GM23338 (cell line): ENCODE data around the gene ZNF821. TPM values are rescaled to one million over a fixed set of nuclear protein-coding genes. Genes with fewer than 3 reads are reported as not detected.
A peak's percentile ranks its signal among the peaks of the same experiment; 100 is the strongest.
"Not testable (repeated sequence)": the region's sequence is repeated elsewhere in the genome, so short reads cannot be mapped to it uniquely, and the experiment has no call there.

ENCODE experiments used
- ATAC-seq: fragments of 200-7000 bp; cut with Tn5 transposase; 3 replicates; pipeline ENCODE4 v1.9.1; 2020
- DNase-seq: peaks from one replicate; pipeline ENCODE4 v3.0.0-alpha.2; 2015; ENCODE audit warnings: low spot score
- H2AFZ ChIP-seq: fragments of 200-600 bp; sonication (generic); 2 replicates; pipeline ENCODE4 v1.8.0; 2016; ENCODE audit warnings: antibody characterized with exemption, mild to moderate bottlenecking, moderate library complexity
- H3F3A ChIP-seq: fragments of 200-600 bp; sonication (generic); replicated peaks from 2 replicates; pipeline ENCODE4 v1.8.0; 2017; ENCODE audit warnings: antibody characterized with exemption, mixed run types, low read depth
- H3K27ac ChIP-seq: fragments of 200-600 bp; sonication (generic); 2 replicates; pipeline ENCODE4 v1.6.1; 2016; ENCODE audit warnings: low read depth
- H3K27me3 ChIP-seq: fragments of 200-600 bp; sonication (generic); 2 replicates; pipeline ENCODE4 v1.8.0; 2016; ENCODE audit warnings: mild to moderate bottlenecking, mixed run types, moderate library complexity; ENCODE audit not compliant: insufficient read depth
- H3K36me3 ChIP-seq: fragments of 200-600 bp; sonication (generic); 2 replicates; pipeline ENCODE4 v1.8.0; 2016; ENCODE audit warnings: mild to moderate bottlenecking; ENCODE audit not compliant: insufficient read depth
- H3K4me1 ChIP-seq: fragments of 200-600 bp; sonication (generic); 2 replicates; pipeline ENCODE4 v1.8.0; 2016; ENCODE audit warnings: mild to moderate bottlenecking, moderate library complexity; ENCODE audit not compliant: insufficient read depth
- H3K4me2 ChIP-seq: fragments of 200-600 bp; sonication (generic); 2 replicates; pipeline ENCODE4 v1.7.1; 2017; ENCODE audit warnings: mixed run types
- H3K4me3 ChIP-seq: fragments of 200-600 bp; sonication (generic); 2 replicates; pipeline ENCODE4 v1.6.1; 2016; ENCODE audit warnings: mixed run types
- H3K79me2 ChIP-seq: fragments of 200-600 bp; sonication (generic); replicated peaks from 2 replicates; pipeline ENCODE4 v1.8.0; 2017; ENCODE audit warnings: mild to moderate bottlenecking; ENCODE audit not compliant: insufficient read depth
- H3K9me2 ChIP-seq: fragments of 200-600 bp; sonication (generic); 2 replicates; pipeline ENCODE4 v1.8.0; 2017; ENCODE audit not compliant: insufficient read depth
- H4K20me1 ChIP-seq: fragments of 200-600 bp; sonication (generic); replicated peaks from 2 replicates; pipeline ENCODE4 v1.8.0; 2017; ENCODE audit warnings: mild to moderate bottlenecking; ENCODE audit not compliant: insufficient read depth
- H3K27ac Mint-ChIP-seq: 2 replicates; pipeline ENCODE4 v1.8.0; 2020; ENCODE audit warnings: inconsistent platforms, mild to moderate bottlenecking, moderate library complexity, mixed read lengths
- H3K27me3 Mint-ChIP-seq: 3 replicates; pipeline ENCODE4 v1.8.0; 2022; ENCODE audit warnings: low read depth, mild to moderate bottlenecking, moderate library complexity, mixed read lengths, inconsistent platforms; ENCODE audit not compliant: insufficient read depth, poor library complexity
- H3K36me3 Mint-ChIP-seq: 3 replicates; pipeline ENCODE4 v1.8.0; 2021; ENCODE audit warnings: low read depth, mild to moderate bottlenecking, inconsistent platforms, moderate library complexity, mixed read lengths
- H3K4me1 Mint-ChIP-seq: 3 replicates; pipeline ENCODE4 v1.8.0; 2020; ENCODE audit warnings: mild to moderate bottlenecking, inconsistent platforms, mixed read lengths
- H3K4me3 Mint-ChIP-seq: 3 replicates; pipeline ENCODE4 v1.8.0; 2021; ENCODE audit warnings: moderate library complexity, mild to moderate bottlenecking, inconsistent platforms, mixed read lengths
- H3K9me3 Mint-ChIP-seq: 3 replicates; pipeline ENCODE4 v1.8.0; 2020; ENCODE audit warnings: moderate library complexity, mild to moderate bottlenecking, inconsistent platforms, mixed read lengths
- CREB1 ChIP-seq: fragments of 250-450 bp; sonication (Bioruptor Pico); IDR thresholded peaks from 2 replicates; pipeline ENCODE4 v1.5.0; 2020; ENCODE audit warnings: low read depth, mild to moderate bottlenecking, moderate library complexity
- EZH2 ChIP-seq: fragments of 200-600 bp; sonication (generic); IDR thresholded peaks from one replicate; pipeline ENCODE4 v1.8.0; 2017; ENCODE audit warnings: antibody characterized with exemption, mild to moderate bottlenecking, low read depth; ENCODE audit not compliant: unreplicated experiment
- NANOG ChIP-seq: IDR thresholded peaks from 2 replicates; pipeline ENCODE4 v1.6.1; 2016; ENCODE audit warnings: antibody characterized with exemption, borderline replicate concordance
- POLR2AphosphoS5 ChIP-seq: IDR thresholded peaks from 2 replicates; pipeline ENCODE4 v1.6.1; 2016; ENCODE audit warnings: antibody characterized with exemption, low read depth
- REST ChIP-seq: IDR thresholded peaks from one replicate; pipeline ENCODE4 v1.6.1; 2018; ENCODE audit warnings: antibody characterized with exemption; ENCODE audit not compliant: unreplicated experiment
- ZNF114 ChIP-seq: fragments of 250-450 bp; sonication (Bioruptor Pico); IDR thresholded peaks from 2 replicates; pipeline ENCODE4 v1.5.0; 2020; ENCODE audit warnings: mild to moderate bottlenecking, moderate library complexity
- ZNF462 ChIP-seq: fragments of 250-450 bp; sonication (Bioruptor Pico); IDR thresholded peaks from 2 replicates; pipeline ENCODE4 v1.5.0; 2020; ENCODE audit warnings: mild to moderate bottlenecking, moderate library complexity
- polyA plus RNA-seq: library from polyadenylated mRNA; unstranded; fragments of >200 nt; fragmentation: Nextera tagmentation; extraction: Ambion mirVana; gene quantifications from 2 replicates; pipeline ENCODE4 v1.2.1, GENCODE V29; 2016
- total RNA-seq: library from RNA; depleted of rRNA; stranded (reverse); fragments of >200 nt; shearing (Covaris generic); gene quantifications from 2 replicates; pipeline ENCODE4 v1.2.3, GENCODE V29; 2014; rRNA removed

The ZNF821 gene
- total and polyA plus RNA-seq, 2 experiments from 2014 or later, result 13.3 to 14.8 TPM

- TF ChIP-seq ZNF462 (CRISPR knock-in tag) (no peak), POLR2AphosphoS5 (no peak), NANOG (no peak), CREB1 (CRISPR knock-in tag) (no peak), EZH2 (no peak), REST (no peak), ZNF114 (CRISPR knock-in tag) (no peak)
Measured at GRCh38 chr16:71811261-71811803, 72.7 kb downstream of the ZNF821 start (continued).

GRCh38 chr16:71810155-71810530 lies 73.8 kb downstream of the ZNF821 start:
- not testable (repeated sequence) for ATAC-seq, H3K36me3 Mint-ChIP-seq, H3K4me1 Mint-ChIP-seq, DNase-seq, H3K4me2 ChIP-seq, H3F3A ChIP-seq, H2AFZ ChIP-seq, H3K27me3 Mint-ChIP-seq, H3K27me3 ChIP-seq, H3K9me3 Mint-ChIP-seq, H3K4me3 ChIP-seq, H3K9me2 ChIP-seq
- Histone ChIP-seq H3K4me1 (peaks cover 17% of the 10 kb centered on the region), H4K20me1 (peaks cover 14% of the 10 kb centered on the region), H3K36me3 (peaks cover 11% of the 10 kb centered on the region), H3K27ac (peak overlapping the region; percentile 98), H3K79me2 (peaks cover 34% of the 10 kb centered on the region)
- Mint-ChIP-seq H3K4me3 (peak overlapping the region; percentile 98), H3K27ac (peak overlapping the region; percentile 44; the same call in 1 of the 2 replicates)

Other genes with a start within 250 kb of the ZNF821 start
- 14.1 and 20.5 TPM in 2 replicates for gene PHLPP2, start 159.5 kb downstream of the ZNF821 start, total RNA-seq
- gene PHLPP2, start 159.5 kb downstream of the ZNF821 start, polyA plus RNA-seq, result 3.8 and 4.2 TPM in 2 replicates
- 65.9 and 73.3 TPM in 2 replicates for gene AP1G1, start 75.3 kb downstream of the ZNF821 start, total RNA-seq
- gene AP1G1, start 75.3 kb downstream of the ZNF821 start, polyA plus RNA-seq, result 13.1 and 16.3 TPM in 2 replicates
- 22.1 and 23.7 TPM in 2 replicates for gene ATXN1L, start 38.2 kb downstream of the ZNF821 start, total RNA-seq
- 7.5 and 8.5 TPM in 2 replicates for gene ATXN1L, start 38.2 kb downstream of the ZNF821 start, polyA plus RNA-seq
- gene IST1, start 11.3 kb upstream of the ZNF821 start, total RNA-seq, result 231 and 234 TPM in 2 replicates
- gene IST1, start 11.3 kb upstream of the ZNF821 start, polyA plus RNA-seq, result 108 and 113 TPM in 2 replicates
- not detected in 2 replicates for gene PKD1L3, start 116.2 kb upstream of the ZNF821 start, total RNA-seq
- gene PKD1L3, start 116.2 kb upstream of the ZNF821 start, polyA plus RNA-seq, result not detected in 2 replicates
- 11.7 and 15.1 TPM in 2 replicates for gene DHODH, start 124.6 kb upstream of the ZNF821 start, total RNA-seq
- gene DHODH, start 124.6 kb upstream of the ZNF821 start, polyA plus RNA-seq, result 9.5 and 10.7 TPM in 2 replicates
- gene HP, start 170.3 kb upstream of the ZNF821 start, total RNA-seq, result not detected in 2 replicates
- gene HP, start 170.3 kb upstream of the ZNF821 start, polyA plus RNA-seq, result 0.26 and 0.43 TPM in 2 replicates
- gene HPR, start 179.0 kb upstream of the ZNF821 start, total RNA-seq, result not detected in 2 replicates
- not detected in 2 replicates for gene HPR, start 179.0 kb upstream of the ZNF821 start, polyA plus RNA-seq
- gene TXNL4B, start 209.4 kb upstream of the ZNF821 start, total RNA-seq, result 8.9 and 9.0 TPM in 2 replicates
- gene TXNL4B, start 209.4 kb upstream of the ZNF821 start, polyA plus RNA-seq, result 3.7 and 4.6 TPM in 2 replicates
- 34.2 and 46.4 TPM in 2 replicates for gene DHX38, start 209.7 kb upstream of the ZNF821 start, total RNA-seq
- 31.4 and 32.9 TPM in 2 replicates for gene DHX38, start 209.7 kb upstream of the ZNF821 start, polyA plus RNA-seq